Endothelial cell (in vitro differentiated cells): ENCODE measurements around the gene DISP3. TPM values are rescaled to one million over a fixed set of nuclear protein-coding genes. Genes with fewer than 3 reads are reported as not detected.

Experiments
- DNase-seq: peaks from one replicate; pipeline ENCODE4 v3.0.0; 2021; ENCODE audit warnings: low spot score
- H3K27ac Mint-ChIP-seq: one replicate; pipeline ENCODE4 v1.8.0; 2021; ENCODE audit warnings: mixed read lengths, inconsistent platforms; ENCODE audit not compliant: unreplicated experiment
- H3K27me3 Mint-ChIP-seq: one replicate; pipeline ENCODE4 v1.8.0; 2021; ENCODE audit warnings: mild to moderate bottlenecking, moderate library complexity, mixed read lengths, inconsistent platforms; ENCODE audit not compliant: unreplicated experiment
- H3K36me3 Mint-ChIP-seq: one replicate; pipeline ENCODE4 v1.8.0; 2021; ENCODE audit warnings: mild to moderate bottlenecking, low read depth, mixed read lengths, inconsistent platforms; ENCODE audit not compliant: unreplicated experiment
- H3K4me1 Mint-ChIP-seq: one replicate; pipeline ENCODE4 v1.8.0; 2021; ENCODE audit warnings: mild to moderate bottlenecking, mixed read lengths, inconsistent platforms; ENCODE audit not compliant: unreplicated experiment
- H3K4me3 Mint-ChIP-seq: one replicate; pipeline ENCODE4 v1.8.0; 2021; ENCODE audit warnings: mild to moderate bottlenecking, mixed read lengths, inconsistent platforms; ENCODE audit not compliant: unreplicated experiment
- H3K9me3 Mint-ChIP-seq: one replicate; pipeline ENCODE4 v1.8.0; 2021; ENCODE audit warnings: mixed read lengths, inconsistent platforms; ENCODE audit not compliant: unreplicated experiment
- CTCF ChIP-seq: fragments of 200-600 bp; sonication (generic); IDR thresholded peaks from one replicate; pipeline ENCODE4 v1.5.0; 2021; ENCODE audit warnings: antibody characterized with exemption; ENCODE audit not compliant: unreplicated experiment
- total RNA-seq: library from RNA; stranded (reverse); fragmentation: NEBNext Ultra II Directional; extraction: Animal tissue kit (Norgen Biotek cat#: 25700); gene quantifications from one replicate; pipeline ENCODE4 v1.2.1, GENCODE V29; 2021; ENCODE audit not compliant: unreplicated experiment

Gene DISP3
- total RNA-seq, 1 donor from 2014 or later = 1.6 TPM

DNA sequence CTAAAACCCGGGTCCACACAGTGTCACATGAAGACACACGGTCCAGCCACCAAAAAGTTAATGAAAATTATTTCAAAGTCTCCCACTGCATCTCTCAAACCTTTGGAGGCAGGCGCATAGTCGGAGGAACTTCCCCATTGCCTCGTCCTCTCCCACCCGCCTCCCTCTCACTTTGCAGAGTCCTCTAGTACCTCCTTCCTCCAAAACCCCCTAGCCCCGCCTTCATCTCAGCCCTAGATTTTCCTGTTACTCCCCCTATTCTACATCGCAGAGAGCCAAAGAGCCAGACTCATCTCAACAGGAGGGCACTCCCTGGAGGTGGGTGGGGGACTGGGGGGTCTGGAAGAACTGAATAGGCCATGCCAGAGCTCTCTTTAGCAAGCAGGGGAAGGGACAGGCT is 79.3 kb downstream of the DISP3 start:
- no peak for DNase-seq
- Mint-ChIP-seq H3K27ac (no peak overlapping the region), H3K36me3 (no peaks in the 10 kb centered on the region), H3K4me1 (peaks cover 17% of the 10 kb centered on the region), H3K4me3 (no peak overlapping the region), H3K27me3 (no peaks in the 10 kb centered on the region), H3K9me3 (no peaks in the 10 kb centered on the region)
- TF ChIP-seq CTCF = no peak

GRCh38 chr1:11558871-11559590 is 80.1 kb downstream of the DISP3 start:
- Mint-ChIP-seq H3K9me3 (no peaks in the 10 kb centered on the region), H3K27ac (no peak overlapping the region), H3K4me1 (peaks cover 14% of the 10 kb centered on the region), H3K27me3 (no peaks in the 10 kb centered on the region), H3K4me3 (no peak overlapping the region), H3K36me3 (no peaks in the 10 kb centered on the region)
- DNase-seq = no peak
- TF ChIP-seq CTCF = no peak

DNA sequence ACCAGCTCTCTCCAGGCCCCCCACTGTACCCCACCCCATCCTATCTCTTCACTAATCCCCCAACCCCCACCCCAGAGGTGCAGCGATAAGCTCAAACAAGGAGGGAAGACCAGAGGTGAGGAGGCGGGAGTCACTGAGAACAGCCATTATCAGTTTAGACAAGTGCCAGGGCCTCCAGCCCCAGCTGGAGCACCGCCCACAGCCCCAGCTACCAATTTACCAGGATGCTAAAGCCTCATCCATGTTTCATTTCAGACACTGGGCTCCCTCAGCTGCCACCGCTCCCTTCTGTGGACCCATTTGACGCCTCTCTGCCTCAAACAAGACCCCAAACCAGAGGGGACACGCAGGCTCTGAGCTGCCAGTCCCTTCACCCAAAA is 80.6 kb downstream of the DISP3 start:
- Mint-ChIP-seq H3K27ac (no peak overlapping the region), H3K36me3 (no peaks in the 10 kb centered on the region), H3K9me3 (no peaks in the 10 kb centered on the region), H3K27me3 (no peaks in the 10 kb centered on the region), H3K4me3 (no peak overlapping the region), H3K4me1 (peaks cover 9% of the 10 kb centered on the region)
- TF ChIP-seq CTCF = no peak
- no peak for DNase-seq

- no peak for DNase-seq
- TF ChIP-seq CTCF = no peak
- Mint-ChIP-seq H3K4me1 (peaks cover 9% of the 10 kb centered on the region), H3K4me3 (no peak overlapping the region), H3K9me3 (no peaks in the 10 kb centered on the region), H3K36me3 (no peaks in the 10 kb centered on the region), H3K27ac (no peak overlapping the region), H3K27me3 (no peaks in the 10 kb centered on the region)
These were observed 81.1 kb downstream of the DISP3 start for GRCh38 chr1:11560061-11560460.

DNA sequence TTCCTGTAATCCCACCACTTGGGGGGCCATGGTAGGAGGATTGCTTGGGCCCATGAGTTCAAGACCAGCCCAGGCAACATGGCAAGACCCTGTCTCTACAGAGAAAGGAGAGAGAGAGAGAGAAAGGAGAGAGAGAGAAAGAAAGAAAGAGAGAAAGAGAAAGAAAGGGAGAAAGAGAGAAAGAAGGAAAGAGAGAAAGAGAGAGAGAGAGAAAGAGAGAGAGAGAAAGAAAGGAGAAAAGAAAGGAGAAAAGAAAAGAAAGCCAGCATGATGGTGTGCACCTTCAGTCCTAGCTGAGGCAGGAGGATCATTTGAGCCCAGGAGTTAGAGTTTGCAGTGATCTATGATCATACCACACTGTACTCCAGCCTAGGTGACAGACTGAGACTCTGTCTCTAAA is 82.8 kb downstream of the DISP3 start:
- Mint-ChIP-seq H3K27me3 (no peaks in the 10 kb centered on the region), H3K9me3 (no peaks in the 10 kb centered on the region), H3K36me3 (no peaks in the 10 kb centered on the region), H3K4me3 (no peak overlapping the region), H3K4me1 (peaks cover 9% of the 10 kb centered on the region), H3K27ac (no peak overlapping the region)
- DNase-seq = no peak
- no peak for TF ChIP-seq CTCF
